Stomach (tissue), 9 donors: ENCODE measurements around the gene DCST2. TPM values are rescaled to one million over a fixed set of nuclear protein-coding genes. Genes with fewer than 3 reads are reported as not detected.

Experiments
- DNase-seq, 2 donors: peaks; one replicate each; pipeline versions ENCODE4 v3.0.0 to v3.0.0-alpha.2; 2013 to 2019
- H3K27ac ChIP-seq, 5 donors: fragments of 200-600 bp in 4 of 5; sonication (generic) in 4 of 5; one replicate each; pipeline ENCODE4 v1.5.1; 2013 to 2019; ENCODE audit warnings: mild to moderate bottlenecking in 1 of 5, moderate library complexity in 1 of 5
- H3K27me3 ChIP-seq, 3 donors: fragments of 200-600 bp; sonication (generic); one replicate each; pipeline ENCODE4 v1.5.1; 2017 to 2019; ENCODE audit warnings: mixed run types in 1 of 3
- H3K36me3 ChIP-seq, 4 donors: fragments of 200-600 bp; sonication (generic); 1 replicate in 3 of 4; 2 replicates in 1 of 4; pipeline ENCODE4 v1.5.1; 2016 to 2019
- H3K4me1 ChIP-seq, 4 donors: fragments of 200-600 bp; sonication (generic); one replicate each; pipeline ENCODE4 v1.5.1; 2016 to 2019
- H3K4me3 ChIP-seq, 4 donors: fragments of 200-600 bp; sonication (generic) in 3 of 4; one replicate each; pipeline ENCODE4 v1.5.1; 2016 to 2019; ENCODE audit warnings: mild to moderate bottlenecking in 1 of 4
- H3K9me3 ChIP-seq, 4 donors: fragments of 200-600 bp; sonication (generic); one replicate each; pipeline ENCODE4 v1.5.1; 2016 to 2019
- CTCF ChIP-seq, 7 experiments: fragments of 450-650 bp in 4 of 7; fragments of 200-600 bp in 3 of 7; sonication (generic) in 3 of 7; IDR thresholded peaks; one replicate each; pipeline ENCODE4 v1.5.1; 2016 to 2019; ENCODE audit warnings: antibody characterized with exemption in 7 of 7, control low read depth in 2 of 7, mild to moderate bottlenecking in 1 of 7
- EP300 ChIP-seq: sonication (generic); formaldehyde crosslinking; IDR thresholded peaks from one replicate; pipeline ENCODE4 v1.6.1; 2017; ENCODE audit warnings: antibody characterized with exemption
- POLR2A ChIP-seq, 4 donors: fragments of 450-650 bp; IDR thresholded peaks; one replicate each; pipeline ENCODE4 v1.6.1; 2016; ENCODE audit warnings: antibody characterized with exemption in 4 of 4, control low read depth in 2 of 4, mild to moderate bottlenecking in 1 of 4, moderate library complexity in 1 of 4
- POLR2AphosphoS5 ChIP-seq, 3 donors: sonication (generic); formaldehyde crosslinking; IDR thresholded peaks; one replicate each; pipeline ENCODE4 v1.6.1; 2016; ENCODE audit warnings: antibody characterized with exemption in 3 of 3
- WGBS, 5 donors: extraction: QIAGEN DNeasy Blood & Tissue Kit in 3 of 5; methylation state at CpG; one replicate each; pipeline versions ENCODE4 v1.1.5 to v1.1.7; 2013 to 2018; 5-methylcytosine and 5-hydroxymethylcytosine counted together
- intact Hi-C: fragments of 100-400 bp; cut with DNase I; formaldehyde crosslinking; loops from one replicate; pipeline ENCODE4 v1.15.1; 2023; ENCODE audit warnings: low total_unique reads
- polyA plus RNA-seq, 3 donors: library from polyadenylated mRNA; stranded (reverse); fragments of 200-250 nt; gene quantifications; one replicate each; pipeline ENCODE4 v1.2.3, GENCODE V29; 2013
- total RNA-seq, 5 donors: library from RNA; depleted of rRNA; stranded (reverse); fragments of >200 nt; gene quantifications; one replicate each; pipeline versions ENCODE4 v1.1.0 to v1.2.3, GENCODE V29; 2014 to 2016
- donor health status: healthy with polysubstance abuse.
- donor health status: Bipolar disorder and iron deficiency.
- donor health status: healthy.

The DCST2 gene
- total and polyA plus RNA-seq, 8 donors: 1.6 to 158 (median 6.4) TPM; not detected in 4

DNA sequence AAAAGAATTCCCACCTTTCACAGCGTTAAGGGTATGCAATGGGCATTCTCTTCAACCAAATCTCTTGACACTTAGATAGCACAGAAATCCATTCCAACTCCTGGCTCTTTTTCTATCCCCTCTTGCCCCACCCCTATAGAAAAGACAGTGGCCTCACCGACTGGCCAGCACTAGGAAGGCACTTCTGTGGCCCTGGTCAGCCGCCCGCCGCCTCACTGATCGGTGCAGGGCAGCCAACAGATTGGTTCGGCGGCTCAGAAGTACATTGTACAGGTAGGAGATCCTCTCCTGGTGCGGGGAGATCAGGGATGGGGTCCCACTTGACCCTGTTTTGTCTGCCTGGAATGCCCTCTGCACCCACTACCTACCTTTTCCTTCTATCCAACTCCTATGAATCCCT, 9.3 kb downstream of the DCST2 start:
- no peak overlapping the region for H3K27ac ChIP-seq
- TF ChIP-seq CTCF (IDR thresholded peaks at IDR 0.05) (no peak), POLR2AphosphoS5 (IDR thresholded peaks at IDR 0.05) (no peak), EP300 (no peak), POLR2A (IDR thresholded peaks at IDR 0.05) (no peak)
- H3K4me1 ChIP-seq: peaks cover 0 to 9% (median 2%) of the 10 kb centered on the region in 4 donors
- H3K9me3 ChIP-seq: no peaks in the 10 kb centered on the region
- no peak overlapping the region for H3K4me3 ChIP-seq
- H3K27me3 ChIP-seq: no peaks in the 10 kb centered on the region
- no peak for DNase-seq
- no peaks in the 10 kb centered on the region for H3K36me3 ChIP-seq
- WGBS, 5 donors: 90 to 94% (median 92%) methylated on average over 9 of the region's 9 CpGs
- intact Hi-C loops: no loop called here

DNA sequence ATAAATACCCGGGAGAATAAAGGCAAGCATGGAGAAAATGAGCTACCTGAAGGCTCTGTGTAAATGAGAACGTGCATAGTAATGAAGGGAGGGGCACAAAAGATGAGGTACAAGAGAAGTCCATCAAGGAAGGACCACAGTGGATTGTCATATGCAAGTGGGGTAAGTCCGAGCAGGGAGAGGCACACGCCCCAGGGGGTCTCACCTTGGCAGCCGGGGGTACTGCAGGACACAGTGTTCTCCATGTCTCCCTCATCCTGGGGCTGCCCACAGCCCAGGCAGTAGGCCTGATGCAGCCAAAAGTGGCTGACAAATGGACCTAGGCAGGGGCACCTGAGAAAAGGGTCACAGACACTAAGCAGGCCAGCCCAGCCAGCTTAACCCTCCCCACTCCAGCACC, 10.0 kb downstream of the DCST2 start:
- H3K9me3 ChIP-seq: no peaks in the 10 kb centered on the region
- 74 to 87% (median 77%) methylated on average over 5 of the region's 5 CpGs for WGBS, 5 donors
- H3K36me3 ChIP-seq: peaks cover 0 to 5% (median 0%) of the 10 kb centered on the region in 4 donors
- no peak overlapping the region for H3K4me3 ChIP-seq
- peaks cover 0 to 15% (median 5%) of the 10 kb centered on the region in 4 donors for H3K4me1 ChIP-seq
- H3K27ac ChIP-seq: no peak overlapping the region
- no peaks in the 10 kb centered on the region for H3K27me3 ChIP-seq
- intact Hi-C loops: no loop called here
- DNase-seq: no peak
- TF ChIP-seq EP300 (no peak), CTCF (IDR thresholded peaks at IDR 0.05) (no peak), POLR2AphosphoS5 (IDR thresholded peaks at IDR 0.05) (no peak)

GRCh38 chr1:155022927-155023236, 10.7 kb downstream of the DCST2 start:
- intact Hi-C loops: no loop called here
- Histone ChIP-seq H3K4me3 (no peak overlapping the region), H3K4me1 (peaks cover 5 to 23% (median 12%) of the 10 kb centered on the region in 4 donors), H3K27me3 (no peaks in the 10 kb centered on the region), H3K36me3 (peaks cover 0 to 9% (median 0%) of the 10 kb centered on the region in 4 donors), H3K9me3 (no peaks in the 10 kb centered on the region), H3K27ac (no peak overlapping the region)
- WGBS, 5 donors: 30 to 56% (median 35%) methylated on average over 4 of the region's 4 CpGs
- DNase-seq: peak; percentile 33 to 68
- TF ChIP-seq POLR2A (IDR thresholded peaks at IDR 0.05): no peak

DNA sequence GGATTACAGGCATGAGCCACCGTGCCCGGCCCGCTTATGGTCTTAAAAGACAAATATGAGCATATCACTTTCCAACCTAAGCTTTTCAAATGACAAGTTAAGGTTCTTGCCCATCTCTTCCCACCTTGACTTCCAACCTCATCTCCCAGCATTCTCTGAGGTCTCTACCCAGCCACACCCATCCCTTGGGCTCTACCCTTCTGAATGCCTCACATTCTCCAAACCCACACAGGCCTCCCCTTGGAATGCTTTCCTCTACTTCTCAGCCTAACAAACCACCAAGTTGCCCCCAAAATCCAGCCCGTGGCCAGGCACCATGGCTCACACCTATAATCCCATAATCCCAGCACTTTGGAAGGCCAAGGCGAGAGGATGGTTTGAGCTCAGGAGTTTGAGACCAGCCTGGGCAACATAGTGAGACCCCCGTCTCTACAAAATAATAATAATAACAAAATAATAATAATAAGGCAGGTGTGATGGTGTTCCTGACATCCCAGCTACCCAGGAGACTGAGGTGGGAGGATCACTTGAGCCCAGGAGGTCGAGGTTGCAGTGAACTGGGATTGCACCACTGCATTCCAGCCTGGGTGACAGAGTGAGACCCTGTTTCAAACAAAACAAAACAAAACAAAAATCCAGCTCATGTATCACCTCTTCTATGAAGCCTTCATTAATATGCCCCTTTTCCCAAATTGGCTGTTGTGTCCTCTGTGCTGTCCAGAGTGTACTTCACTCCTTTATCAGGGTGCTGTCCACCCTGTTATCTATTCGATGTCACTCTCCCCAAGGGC, 11.2 kb downstream of the DCST2 start:
- no peak overlapping the region for H3K4me3 ChIP-seq
- intact Hi-C loops: no loop called here
- H3K9me3 ChIP-seq: no peaks in the 10 kb centered on the region
- no peaks in the 10 kb centered on the region for H3K27me3 ChIP-seq
- H3K27ac ChIP-seq: no peak overlapping the region
- WGBS, 5 donors: 81 to 87% (median 83%) methylated on average over 8 of the region's 8 CpGs
- H3K4me1 ChIP-seq: peaks cover 8 to 27% (median 18%) of the 10 kb centered on the region in 4 donors
- DNase-seq: no peak
- H3K36me3 ChIP-seq: peaks cover 0 to 9% (median 0%) of the 10 kb centered on the region in 4 donors
- TF ChIP-seq POLR2AphosphoS5 (IDR thresholded peaks at IDR 0.05): no peak

GRCh38 chr1:155019377-155020245, 14.0 kb downstream of the DCST2 start:
- no peaks in the 10 kb centered on the region for H3K27me3 ChIP-seq
- intact Hi-C loops: loop anchor here (10.0 kb wide), 1 partner anchor 55 kb away; the partner anchor contains the start of gene PYGO2
- DNase-seq: no peak
- TF ChIP-seq POLR2A (IDR thresholded peaks at IDR 0.05): no peak
- TF ChIP-seq EP300: no peak
- TF ChIP-seq CTCF (IDR thresholded peaks at IDR 0.05): no peak
- no peak for TF ChIP-seq POLR2AphosphoS5 (IDR thresholded peaks at IDR 0.05)
- H3K4me1 ChIP-seq: peaks cover 20 to 54% (median 44%) of the 10 kb centered on the region in 4 donors
- 72 to 77% (median 73%) methylated on average over 11 of the region's 11 CpGs for WGBS, 5 donors
- H3K9me3 ChIP-seq: no peaks in the 10 kb centered on the region
- peaks cover 18 to 31% (median 22%) of the 10 kb centered on the region in 4 donors for H3K36me3 ChIP-seq
- H3K4me3 ChIP-seq: no peak overlapping the region
- peak overlapping the region in 1 of 5 donors; percentile 28 for H3K27ac ChIP-seq
